Measurements from ENCODE around the gene ZNF839.

The ZNF839 gene

GRCh38 chr14:102279282-102279681 lies 40.3 kb upstream of the ZNF839 start:
- TF ChIP-seq MAX (IDR thresholded peaks at IDR 0.05; ENCODE audit: low read depth, low read length) (no peak), POLR2A (IDR thresholded peaks at IDR 0.05; ENCODE audit: extremely low read depth, insufficient read length) (no peak), MYC (IDR thresholded peaks at IDR 0.05; ENCODE audit: low read depth, low read length) (no peak), CTCF (IDR thresholded peaks at IDR 0.05; ENCODE audit: low read depth, low read length) (no peak)
- DNase-seq (ENCODE audit: low read depth), result peak; percentile 40
- H3K4me3 ChIP-seq (ENCODE audit: low read depth, low read length), result peak overlapping the region; percentile 39

GRCh38 chr14:102279688-102280348 lies 39.7 kb upstream of the ZNF839 start:
- H3K4me3 ChIP-seq (ENCODE audit: low read depth, low read length), result peak overlapping the region; percentile 39
- DNase-seq (ENCODE audit: low read depth), result peak; percentile 98
- TF ChIP-seq CTCF (IDR thresholded peaks at IDR 0.05; ENCODE audit: low read depth, low read length), result no peak
- peak; percentile 49; the same call in 1 of the 2 replicates for TF ChIP-seq MAX (IDR thresholded peaks at IDR 0.05; ENCODE audit: low read depth, low read length)
- TF ChIP-seq MYC (IDR thresholded peaks at IDR 0.05; ENCODE audit: low read depth, low read length), result peak; percentile 64; the same call in 1 of the 2 replicates
- TF ChIP-seq POLR2A (IDR thresholded peaks at IDR 0.05; ENCODE audit: extremely low read depth, insufficient read length), result no peak

GRCh38 chr14:102280376-102280962 lies 39.1 kb upstream of the ZNF839 start:
- H3K4me3 ChIP-seq (ENCODE audit: low read depth, low read length), result peak overlapping the region; percentile 39
- DNase-seq (ENCODE audit: low read depth), result peak; percentile 80
- no peak for TF ChIP-seq MYC (IDR thresholded peaks at IDR 0.05; ENCODE audit: low read depth, low read length)
- TF ChIP-seq CTCF (IDR thresholded peaks at IDR 0.05; ENCODE audit: low read depth, low read length), result no peak
- TF ChIP-seq MAX (IDR thresholded peaks at IDR 0.05; ENCODE audit: low read depth, low read length), result no peak
- no peak for TF ChIP-seq POLR2A (IDR thresholded peaks at IDR 0.05; ENCODE audit: extremely low read depth, insufficient read length)

- TF ChIP-seq MYC (IDR thresholded peaks at IDR 0.05; ENCODE audit: low read depth, low read length), result no peak
- no peak for TF ChIP-seq MAX (IDR thresholded peaks at IDR 0.05; ENCODE audit: low read depth, low read length)
- no peak for TF ChIP-seq POLR2A (IDR thresholded peaks at IDR 0.05; ENCODE audit: extremely low read depth, insufficient read length)
- TF ChIP-seq CTCF (IDR thresholded peaks at IDR 0.05; ENCODE audit: low read depth, low read length), result no peak
- no peak overlapping the region for H3K4me3 ChIP-seq (ENCODE audit: low read depth, low read length)
- no peak for DNase-seq (ENCODE audit: low read depth)
Observed at GRCh38 chr14:102282751-102283465, 36.6 kb upstream of the ZNF839 start.

GRCh38 chr14:102283631-102284129 lies 35.9 kb upstream of the ZNF839 start:
- no peak for DNase-seq (ENCODE audit: low read depth)
- no peak for TF ChIP-seq POLR2A (IDR thresholded peaks at IDR 0.05; ENCODE audit: extremely low read depth, insufficient read length)

GRCh38 chr14:102285106-102285505 lies 34.4 kb upstream of the ZNF839 start:
- no peak for TF ChIP-seq POLR2A (IDR thresholded peaks at IDR 0.05; ENCODE audit: extremely low read depth, insufficient read length)
- TF ChIP-seq CTCF (IDR thresholded peaks at IDR 0.05; ENCODE audit: low read depth, low read length), result no peak
- no peak for TF ChIP-seq MYC (IDR thresholded peaks at IDR 0.05; ENCODE audit: low read depth, low read length)
- no peak for TF ChIP-seq MAX (IDR thresholded peaks at IDR 0.05; ENCODE audit: low read depth, low read length)
- no peak for DNase-seq (ENCODE audit: low read depth)
- H3K4me3 ChIP-seq (ENCODE audit: low read depth, low read length), result no peak overlapping the region

More at GRCh38 chr14:102283631-102284129, 35.9 kb upstream of the ZNF839 start:
- no peak overlapping the region for H3K4me3 ChIP-seq (ENCODE audit: low read depth, low read length)

Data from NB4 (cell line).